GM11168 (cell line): ENCODE data around the gene TBC1D24.

Experiments
- in situ Hi-C: fragments of 300-500 bp; cut with MboI; formaldehyde crosslinking; loops from one replicate; pipeline ENCODE4 v1.12.0; 2022; ENCODE audit warnings: low sequenced_read_pairs; ENCODE audit not compliant: unreplicated experiment

The TBC1D24 gene

GRCh38 chr16:2493605-2494004 lies 18.7 kb downstream of the TBC1D24 start:
- in situ Hi-C loops: loop anchor here (25.0 kb wide), 2 partner anchors 156 to 481 kb away; partner anchors contain the start of genes ABCA3, NPW and ZNF598

- in situ Hi-C loops: loop anchor here (25.0 kb wide), 2 partner anchors 157 to 482 kb away; partner anchors contain the start of genes ABCA3, NPW and ZNF598
Measured at GRCh38 chr16:2494616-2495015, 19.7 kb downstream of the TBC1D24 start.

- in situ Hi-C loops: loop anchor here (25.0 kb wide), 2 partner anchors 158 to 483 kb away; partner anchors contain the start of genes ABCA3, NPW and ZNF598
Measured at GRCh38 chr16:2495041-2495440, 20.1 kb downstream of the TBC1D24 start.

- in situ Hi-C loops: loop anchor here (25.0 kb wide), 2 partner anchors 159 to 484 kb away; partner anchors contain the start of genes ABCA3, NPW and ZNF598
Measured at GRCh38 chr16:2496223-2497115, 21.5 kb downstream of the TBC1D24 start.

GRCh38 chr16:2497116-2497630 lies 22.2 kb downstream of the TBC1D24 start:
- in situ Hi-C loops: loop anchor here (25.0 kb wide), 2 partner anchors 160 to 485 kb away; partner anchors contain the start of genes ABCA3, NPW and ZNF598

GRCh38 chr16:2497695-2498484 lies 23.0 kb downstream of the TBC1D24 start:
- in situ Hi-C loops: loop anchor here (25.0 kb wide), 2 partner anchors 161 to 486 kb away; partner anchors contain the start of genes ABCA3, NPW and ZNF598

GRCh38 chr16:2498531-2499253 lies 23.8 kb downstream of the TBC1D24 start:
- in situ Hi-C loops: loop anchor here (25.0 kb wide), 2 partner anchors 161 to 486 kb away; partner anchors contain the start of genes ABCA3, NPW and ZNF598

GRCh38 chr16:2499454-2499853 lies 24.5 kb downstream of the TBC1D24 start:
- in situ Hi-C loops: loop anchor here (25.0 kb wide), 2 partner anchors 162 to 487 kb away; partner anchors contain the start of genes ABCA3, NPW and ZNF598

GRCh38 chr16:2499890-2500429 lies 25.0 kb downstream of the TBC1D24 start:
- in situ Hi-C loops: loop anchor here (25.0 kb wide), 2 partner anchors 163 to 488 kb away; partner anchors contain the start of genes ABCA3, NPW and ZNF598

- in situ Hi-C loops: no loop called here
Measured at GRCh38 chr16:2500430-2500917, 25.5 kb downstream of the TBC1D24 start.

GRCh38 chr16:2500918-2501750 lies 26.2 kb downstream of the TBC1D24 start:
- in situ Hi-C loops: no loop called here

GRCh38 chr16:2501946-2502895 lies 27.3 kb downstream of the TBC1D24 start:
- in situ Hi-C loops: no loop called here

- in situ Hi-C loops: no loop called here
Measured at GRCh38 chr16:2505695-2506094, 30.8 kb downstream of the TBC1D24 start.

GRCh38 chr16:2507052-2507659 lies 32.2 kb downstream of the TBC1D24 start:
- in situ Hi-C loops: no loop called here

- in situ Hi-C loops: no loop called here
Measured at GRCh38 chr16:2507665-2508064, 32.7 kb downstream of the TBC1D24 start.

GRCh38 chr16:2508722-2509400 lies 33.9 kb downstream of the TBC1D24 start:
- in situ Hi-C loops: no loop called here
